Measurements from ENCODE around the gene RSAD1.
"Not testable (repeated sequence)": the region's sequence is repeated elsewhere in the genome, so short reads cannot be mapped to it uniquely, and the experiment has no call there.

The RSAD1 gene

GRCh38 chr17:50472761-50473161, 5.9 kb upstream of the RSAD1 start:
- not testable (repeated sequence) for DNase-seq (ENCODE audit: low spot score)

GRCh38 chr17:50473901-50474300, 4.8 kb upstream of the RSAD1 start:
- DNase-seq (ENCODE audit: low spot score): no peak

- DNase-seq (ENCODE audit: low spot score): no peak
These were observed 4.1 kb upstream of the RSAD1 start for GRCh38 chr17:50474523-50474922.

- DNase-seq (ENCODE audit: low spot score): no peak
These were observed 3.3 kb upstream of the RSAD1 start for GRCh38 chr17:50475362-50475761.

- DNase-seq (ENCODE audit: low spot score): not testable (repeated sequence)
These were observed 2.7 kb upstream of the RSAD1 start for GRCh38 chr17:50475775-50476544.

GRCh38 chr17:50476545-50477315, 1.9 kb upstream of the RSAD1 start:
- no peak for DNase-seq (ENCODE audit: low spot score)

- no peak for DNase-seq (ENCODE audit: low spot score)
These were observed 684 bp upstream of the RSAD1 start for GRCh38 chr17:50477976-50478375.

GRCh38 chr17:50479522-50480141, 972 bp downstream of the RSAD1 start:
- peak; percentile 90 for DNase-seq (ENCODE audit: low spot score)

- no peak for DNase-seq (ENCODE audit: low spot score)
These were observed 1.6 kb downstream of the RSAD1 start for GRCh38 chr17:50480142-50480764.

GRCh38 chr17:50480854-50481490, 2.3 kb downstream of the RSAD1 start:
- DNase-seq (ENCODE audit: low spot score): no peak

- no peak for DNase-seq (ENCODE audit: low spot score)
These were observed 3.0 kb downstream of the RSAD1 start for GRCh38 chr17:50481648-50482047.

GRCh38 chr17:50482110-50482509, 3.5 kb downstream of the RSAD1 start:
- DNase-seq (ENCODE audit: low spot score): no peak

- DNase-seq (ENCODE audit: low spot score): peak; percentile 92
These were observed 3.9 kb downstream of the RSAD1 start for GRCh38 chr17:50482516-50482915.

- DNase-seq (ENCODE audit: low spot score): no peak
These were observed 4.6 kb downstream of the RSAD1 start for GRCh38 chr17:50483266-50483665.

GRCh38 chr17:50484386-50485155, 5.9 kb downstream of the RSAD1 start:
- no peak for DNase-seq (ENCODE audit: low spot score)

GRCh38 chr17:50487213-50488096, 8.8 kb downstream of the RSAD1 start:
- DNase-seq (ENCODE audit: low spot score): no peak

- no peak for DNase-seq (ENCODE audit: low spot score)
These were observed 10.2 kb downstream of the RSAD1 start for GRCh38 chr17:50488880-50489279.

- DNase-seq (ENCODE audit: low spot score): no peak
These were observed 12.8 kb downstream of the RSAD1 start for GRCh38 chr17:50491505-50491904.

- no peak for DNase-seq (ENCODE audit: low spot score)
These were observed 13.6 kb downstream of the RSAD1 start for GRCh38 chr17:50492214-50492613.

GRCh38 chr17:50493744-50494143, 15.1 kb downstream of the RSAD1 start:
- no peak for DNase-seq (ENCODE audit: low spot score)
